GM06990 (cell line): ENCODE measurements around the gene ASAP3.

Experiments
- DNase-seq: peaks from one replicate; pipeline ENCODE4 v3.0.0-alpha.2; 2011; ENCODE audit not compliant: insufficient read length; ENCODE audit errors: extremely low read depth
- H3K27me3 ChIP-seq: replicated peaks from 2 replicates; pipeline ENCODE4 v1.6.0; 2011; ENCODE audit warnings: low read length; ENCODE audit not compliant: control insufficient read depth, insufficient read depth
- H3K36me3 ChIP-seq: 2 replicates; pipeline ENCODE4 v1.5.1; 2011; ENCODE audit warnings: low read length; ENCODE audit not compliant: control insufficient read depth, insufficient read depth
- H3K4me3 ChIP-seq: replicated peaks from 2 replicates; pipeline ENCODE4 v1.5.1; 2011; ENCODE audit warnings: low read depth, mild to moderate bottlenecking, control low read depth, low read length
- CTCF ChIP-seq: IDR thresholded peaks from 2 replicates; pipeline ENCODE4 v1.5.1; 2011; ENCODE audit warnings: low read length, control low read depth, mild to moderate bottlenecking, inconsistent platforms; ENCODE audit not compliant: insufficient read depth, poor library complexity, severe bottlenecking

Gene ASAP3

DNA sequence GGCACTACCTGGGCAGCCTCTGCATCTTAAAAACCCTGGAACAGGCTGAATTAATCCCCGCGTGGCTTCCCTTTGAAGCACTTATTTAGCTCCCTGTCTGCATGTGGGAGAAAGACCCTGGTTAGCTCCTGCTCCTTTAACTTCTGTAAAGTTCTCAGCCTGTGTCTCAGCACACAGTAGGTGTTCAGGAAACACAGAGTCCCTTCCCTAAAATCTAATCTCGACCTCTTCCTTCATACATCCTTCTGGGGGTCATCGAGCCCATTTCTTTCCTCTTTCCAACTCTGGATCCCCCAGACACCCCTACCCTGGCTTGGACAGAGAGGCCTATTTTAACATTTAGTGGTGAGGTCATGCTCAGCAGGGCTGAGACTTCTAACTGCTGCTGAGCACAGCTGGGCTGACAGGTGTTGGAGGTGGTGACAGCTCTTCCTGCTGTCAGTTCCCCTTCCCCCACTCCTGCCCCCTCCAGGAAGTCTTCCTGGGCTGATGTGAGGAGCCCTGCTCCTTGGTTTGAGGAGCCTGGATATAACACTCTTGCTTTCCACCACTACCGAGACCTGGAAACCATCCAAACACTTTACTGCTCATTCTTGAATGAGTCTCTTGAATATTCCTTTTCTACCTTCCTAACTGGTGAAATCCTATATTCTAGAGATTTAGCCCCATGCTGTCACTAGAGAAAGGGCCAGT lies 41.7 kb upstream of the ASAP3 start:
- DNase-seq, result no peak
- Histone ChIP-seq H3K4me3 (no peak overlapping the region), H3K27me3 (no peaks in the 10 kb centered on the region), H3K36me3 (peaks cover 7% of the 10 kb centered on the region)
- TF ChIP-seq CTCF, result no peak

GRCh38 chr1:23524716-23525401 lies 40.9 kb upstream of the ASAP3 start:
- TF ChIP-seq CTCF, result no peak
- H3K36me3 ChIP-seq, result peaks cover 7% of the 10 kb centered on the region
- no peak overlapping the region for H3K4me3 ChIP-seq
- no peaks in the 10 kb centered on the region for H3K27me3 ChIP-seq
- DNase-seq, result peak; percentile 80

DNA sequence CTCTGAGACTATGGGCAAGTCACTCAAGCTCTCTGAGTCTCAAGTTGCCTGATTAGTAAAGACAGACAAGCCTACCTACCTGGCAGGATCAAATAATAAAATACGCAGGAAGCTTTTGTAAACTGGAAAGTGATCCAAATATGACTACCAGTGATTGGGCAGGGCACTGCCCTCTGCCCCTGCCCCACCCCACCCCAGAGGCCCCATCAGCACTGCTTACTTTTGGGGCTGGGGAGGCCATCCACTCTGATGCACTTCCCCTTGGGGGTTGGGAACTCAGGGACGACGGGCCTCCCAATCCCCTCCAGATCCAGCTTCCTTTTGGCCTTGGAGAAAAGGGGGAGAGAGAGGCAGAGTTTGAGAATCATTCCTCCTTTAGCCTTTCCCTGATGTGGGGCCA lies 40.2 kb upstream of the ASAP3 start:
- no peak for TF ChIP-seq CTCF
- no peak overlapping the region for H3K4me3 ChIP-seq
- DNase-seq, result no peak
- no peaks in the 10 kb centered on the region for H3K27me3 ChIP-seq
- peaks cover 7% of the 10 kb centered on the region for H3K36me3 ChIP-seq

DNA sequence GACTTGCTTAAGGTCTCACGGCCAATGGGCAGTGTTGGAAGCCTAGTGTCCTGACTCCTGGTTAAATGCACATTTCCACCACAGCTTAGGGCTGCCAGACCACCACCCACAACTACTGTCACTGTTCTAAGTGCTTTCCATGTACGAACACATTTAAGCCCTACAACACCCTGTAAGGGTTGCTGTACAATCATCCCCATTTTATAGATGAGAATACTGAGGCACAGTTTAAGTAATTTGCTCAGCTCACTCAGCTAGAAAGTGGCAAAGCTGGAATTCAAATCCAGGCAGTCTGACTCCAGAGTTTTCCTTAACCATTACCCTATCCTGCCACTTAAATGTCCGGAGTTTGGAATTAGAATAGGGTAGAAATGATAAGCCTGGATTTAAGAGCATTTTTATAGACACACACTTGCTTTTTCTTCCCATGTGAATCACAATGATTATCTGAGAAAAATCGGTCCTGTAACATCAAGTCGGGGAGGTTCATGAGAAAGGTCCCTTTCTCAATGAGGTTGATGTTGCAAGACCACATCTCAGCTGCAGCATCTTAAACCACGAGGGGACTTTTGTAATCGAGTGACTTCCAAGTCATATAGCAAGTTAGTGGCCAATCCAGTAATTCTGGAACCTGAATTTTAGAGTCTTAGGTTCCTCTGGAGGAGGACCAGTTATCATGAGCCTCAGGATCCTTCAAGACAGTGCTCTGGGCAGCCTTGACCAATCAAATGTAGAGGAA lies 38.4 kb upstream of the ASAP3 start:
- Histone ChIP-seq H3K36me3 (peaks cover 12% of the 10 kb centered on the region), H3K4me3 (no peak overlapping the region), H3K27me3 (no peaks in the 10 kb centered on the region)
- DNase-seq, result no peak
- TF ChIP-seq CTCF, result no peak

DNA sequence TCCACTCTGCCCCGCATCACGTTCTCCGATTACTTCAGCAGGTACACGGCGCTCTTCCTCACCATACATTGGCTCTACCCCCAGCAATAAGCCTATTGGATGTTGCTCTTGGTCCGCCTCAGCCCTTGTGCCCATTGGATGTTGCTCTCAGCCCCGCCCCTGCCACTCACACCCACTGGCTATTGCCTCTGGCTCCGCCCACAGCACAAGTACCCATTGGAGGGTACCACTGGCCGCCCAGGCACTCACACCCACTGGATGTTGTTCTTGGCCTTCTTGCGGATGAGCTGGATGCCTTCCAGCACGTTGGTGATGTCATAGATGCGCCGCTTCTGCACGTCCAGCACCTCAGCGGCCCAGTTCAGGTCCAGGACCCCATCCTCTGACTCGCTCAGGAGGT lies 37.6 kb upstream of the ASAP3 start:
- H3K36me3 ChIP-seq, result peaks cover 18% of the 10 kb centered on the region
- DNase-seq, result no peak

More for the DNA sequence above, 37.6 kb upstream of the ASAP3 start:
- Histone ChIP-seq H3K27me3 (no peaks in the 10 kb centered on the region), H3K4me3 (no peak overlapping the region)
- no peak for TF ChIP-seq CTCF
